Measurements from ENCODE around the gene SLC47A2. TPM values are rescaled to one million over a fixed set of nuclear protein-coding genes. Genes with fewer than 3 reads are reported as not detected.
"Not testable (repeated sequence)": the region's sequence is repeated elsewhere in the genome, so short reads cannot be mapped to it uniquely, and the experiment has no call there.

SLC47A2 gene
- total RNA-seq, 4 donors from 2014 or later: 0.27 to 1.1 (median 0.32) TPM; not detected in 1

DNA sequence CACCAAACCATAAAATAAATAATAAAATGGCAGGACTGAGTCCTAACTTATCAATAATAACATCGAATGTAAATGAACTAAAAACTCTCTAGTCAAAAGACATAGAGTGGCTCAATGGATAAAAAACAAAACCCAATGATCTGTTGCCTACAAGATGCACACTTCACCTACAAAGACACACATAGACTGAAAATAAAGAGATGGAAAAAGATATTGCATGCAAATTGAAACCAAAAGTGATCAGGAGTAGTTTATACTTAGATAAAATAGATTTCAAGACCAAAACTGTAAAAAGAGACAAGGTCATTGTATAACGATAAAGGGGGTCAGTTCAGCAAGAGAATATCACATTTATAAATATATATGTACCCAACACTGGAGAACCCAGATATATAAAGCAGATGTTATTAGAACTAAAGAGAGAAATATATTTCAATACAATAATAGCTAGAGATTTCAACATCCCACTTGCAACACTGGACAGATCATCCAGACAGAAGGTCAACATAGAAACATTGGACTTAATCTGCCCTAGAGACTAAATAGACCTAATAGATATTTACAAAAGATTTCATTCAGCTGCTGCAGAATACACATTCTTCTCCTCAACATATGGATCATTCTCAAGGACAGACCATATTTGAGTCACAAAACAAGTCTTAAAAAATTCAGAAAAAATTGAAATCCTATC lies 29.8 kb downstream of the SLC47A2 start:
- in situ Hi-C loops (cut with MboI; ENCODE audit: low pct_ligation_motif_present in 1 of 4, low pct_unique_long_range_greater_than_20kb in 1 of 4, low sequenced_read_pairs in 3 of 4): no loop called here
- whole genome bisulfite sequencing, 2 donors (ENCODE audit: low coverage in 1 of 2): 97 to 100% methylated on average over 2 of the region's 2 CpGs
- H3K9me3 ChIP-seq: no peaks in the 10 kb centered on the region
- H3K27me3 ChIP-seq: no peaks in the 10 kb centered on the region
- H3K36me3 ChIP-seq: no peaks in the 10 kb centered on the region
- intact Hi-C loops (cut with DNase I; ENCODE audit: low total_unique reads): no loop called here
- no peak for TF ChIP-seq POLR2A (IDR thresholded peaks at IDR 0.05)
- no peak for TF ChIP-seq POLR2AphosphoS5 (IDR thresholded peaks at IDR 0.05)
- TF ChIP-seq EP300 (IDR thresholded peaks at IDR 0.05; ENCODE audit: low read depth): no peak
- TF ChIP-seq, protein P1, sequence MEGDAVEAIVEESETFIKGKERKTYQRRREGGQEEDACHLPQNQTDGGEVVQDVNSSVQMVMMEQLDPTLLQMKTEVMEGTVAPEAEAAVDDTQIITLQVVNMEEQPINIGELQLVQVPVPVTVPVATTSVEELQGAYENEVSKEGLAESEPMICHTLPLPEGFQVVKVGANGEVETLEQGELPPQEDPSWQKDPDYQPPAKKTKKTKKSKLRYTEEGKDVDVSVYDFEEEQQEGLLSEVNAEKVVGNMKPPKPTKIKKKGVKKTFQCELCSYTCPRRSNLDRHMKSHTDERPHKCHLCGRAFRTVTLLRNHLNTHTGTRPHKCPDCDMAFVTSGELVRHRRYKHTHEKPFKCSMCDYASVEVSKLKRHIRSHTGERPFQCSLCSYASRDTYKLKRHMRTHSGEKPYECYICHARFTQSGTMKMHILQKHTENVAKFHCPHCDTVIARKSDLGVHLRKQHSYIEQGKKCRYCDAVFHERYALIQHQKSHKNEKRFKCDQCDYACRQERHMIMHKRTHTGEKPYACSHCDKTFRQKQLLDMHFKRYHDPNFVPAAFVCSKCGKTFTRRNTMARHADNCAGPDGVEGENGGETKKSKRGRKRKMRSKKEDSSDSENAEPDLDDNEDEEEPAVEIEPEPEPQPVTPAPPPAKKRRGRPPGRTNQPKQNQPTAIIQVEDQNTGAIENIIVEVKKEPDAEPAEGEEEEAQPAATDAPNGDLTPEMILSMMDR (IDR thresholded peaks at IDR 0.05): no peak
- H3K4me1 ChIP-seq: no peaks in the 10 kb centered on the region
- no peak for DNase-seq
- H3K27ac ChIP-seq: no peak overlapping the region
- no peak overlapping the region for H3K4me3 ChIP-seq

- WGBS, 2 donors (ENCODE audit: low coverage in 1 of 2): 88 to 100% methylated on average over 1 to 24 of the region's 32 CpGs
- H3K27me3 ChIP-seq; H3K4me1 ChIP-seq; H3K9me3 ChIP-seq; H3K4me3 ChIP-seq; H3K27ac ChIP-seq; in situ Hi-C loops (cut with MboI; ENCODE audit: low pct_ligation_motif_present in 1 of 4, low pct_unique_long_range_greater_than_20kb in 1 of 4, low sequenced_read_pairs in 3 of 4); intact Hi-C loops (cut with DNase I; ENCODE audit: low total_unique reads); H3K36me3 ChIP-seq; DNase-seq: not testable (repeated sequence)
These were observed 31.3 kb downstream of the SLC47A2 start for GRCh38 chr17:19684909-19685580.

GRCh38 chr17:19683117-19683516 lies 33.3 kb downstream of the SLC47A2 start:
- intact Hi-C loops (cut with DNase I; ENCODE audit: low total_unique reads): no loop called here
- WGBS, 2 donors (ENCODE audit: low coverage in 1 of 2): 40 to 93% methylated on average over 1 to 2 of the region's 2 CpGs
- in situ Hi-C loops (cut with MboI; ENCODE audit: low pct_ligation_motif_present in 1 of 4, low pct_unique_long_range_greater_than_20kb in 1 of 4, low sequenced_read_pairs in 3 of 4): no loop called here
- TF ChIP-seq POLR2A (IDR thresholded peaks at IDR 0.05) (no peak), POLR2AphosphoS5 (IDR thresholded peaks at IDR 0.05) (no peak)
- Histone ChIP-seq H3K27me3 (no peaks in the 10 kb centered on the region), H3K9me3 (no peaks in the 10 kb centered on the region), H3K36me3 (no peaks in the 10 kb centered on the region), H3K4me3 (no peak overlapping the region), H3K27ac (no peak overlapping the region), H3K4me1 (no peaks in the 10 kb centered on the region)
- DNase-seq: no peak

GRCh38 chr17:19678581-19679453 lies 37.6 kb downstream of the SLC47A2 start:
- Histone ChIP-seq H3K4me3 (no peak overlapping the region), H3K9me3 (no peaks in the 10 kb centered on the region), H3K4me1 (peaks cover 0 to 1% (median 0%) of the 10 kb centered on the region in 4 donors), H3K27ac (no peak overlapping the region), H3K36me3 (peaks cover 0 to 25% (median 11%) of the 10 kb centered on the region in 4 donors), H3K27me3 (no peaks in the 10 kb centered on the region)
- in situ Hi-C loops (cut with MboI; ENCODE audit: low pct_ligation_motif_present in 1 of 4, low pct_unique_long_range_greater_than_20kb in 1 of 4, low sequenced_read_pairs in 3 of 4) (loop anchor here in 1 of 4 donors (10.0 kb wide), 1 partner anchor 56 kb away; no protein-coding TSS in a partner anchor), intact Hi-C loops (cut with DNase I; ENCODE audit: low total_unique reads) (no loop called here)
- WGBS, 2 donors (ENCODE audit: low coverage in 1 of 2): 80 to 91% methylated on average over 1 to 18 of the region's 18 CpGs
- DNase-seq: no peak
- no peak for TF ChIP-seq POLR2AphosphoS5 (IDR thresholded peaks at IDR 0.05)
- no peak for TF ChIP-seq POLR2A (IDR thresholded peaks at IDR 0.05)

GRCh38 chr17:19677736-19678379 lies 38.5 kb downstream of the SLC47A2 start:
- intact Hi-C loops (cut with DNase I; ENCODE audit: low total_unique reads): no loop called here
- H3K27me3 ChIP-seq: no peaks in the 10 kb centered on the region
- no peak overlapping the region for H3K4me3 ChIP-seq
- DNase-seq: no peak
- H3K9me3 ChIP-seq: no peaks in the 10 kb centered on the region
- H3K27ac ChIP-seq: no peak overlapping the region
- no peak for TF ChIP-seq POLR2AphosphoS5 (IDR thresholded peaks at IDR 0.05)
- no peak for TF ChIP-seq EP300 (IDR thresholded peaks at IDR 0.05; ENCODE audit: low read depth)
- TF ChIP-seq, protein P1 (IDR thresholded peaks at IDR 0.05): no peak
- no peak for TF ChIP-seq POLR2A (IDR thresholded peaks at IDR 0.05)
- peaks cover 0 to 25% (median 11%) of the 10 kb centered on the region in 4 donors for H3K36me3 ChIP-seq
- 86 to 92% methylated on average over 2 to 5 of the region's 5 CpGs for WGBS, 2 donors (ENCODE audit: low coverage in 1 of 2)
- in situ Hi-C loops (cut with MboI; ENCODE audit: low pct_ligation_motif_present in 1 of 4, low pct_unique_long_range_greater_than_20kb in 1 of 4, low sequenced_read_pairs in 3 of 4): loop anchor here in 1 of 4 donors (10.0 kb wide), 1 partner anchor 57 kb away; no protein-coding TSS in a partner anchor
- peaks cover 0 to 11% (median 1%) of the 10 kb centered on the region in 4 donors for H3K4me1 ChIP-seq

Data from transverse colon (tissue), 4 donors.